Measurements from ENCODE around the gene ADGRG4.

ADGRG4 gene

DNA sequence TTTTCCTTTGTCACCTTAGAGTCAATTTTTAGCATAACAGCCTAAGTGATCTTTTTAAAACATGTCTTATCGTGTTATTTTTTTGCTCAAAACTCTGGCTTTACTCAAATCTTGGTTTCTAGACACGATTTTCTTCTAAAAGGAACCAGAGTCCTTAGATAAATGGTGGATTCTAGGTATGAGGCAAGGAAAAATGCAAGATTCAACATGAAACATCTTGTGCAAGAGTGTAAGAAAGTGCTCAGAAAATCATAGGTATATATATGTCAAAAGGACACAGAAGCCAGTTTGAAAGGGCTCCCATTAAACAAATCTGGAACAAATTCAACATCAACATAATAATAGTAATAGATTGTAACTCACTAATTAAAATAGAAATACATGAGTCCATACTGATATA lies 8.1 kb upstream of the ADGRG4 start:
- DNase-seq (ENCODE audit: low read depth in 3 of 3), result no peak

DNA sequence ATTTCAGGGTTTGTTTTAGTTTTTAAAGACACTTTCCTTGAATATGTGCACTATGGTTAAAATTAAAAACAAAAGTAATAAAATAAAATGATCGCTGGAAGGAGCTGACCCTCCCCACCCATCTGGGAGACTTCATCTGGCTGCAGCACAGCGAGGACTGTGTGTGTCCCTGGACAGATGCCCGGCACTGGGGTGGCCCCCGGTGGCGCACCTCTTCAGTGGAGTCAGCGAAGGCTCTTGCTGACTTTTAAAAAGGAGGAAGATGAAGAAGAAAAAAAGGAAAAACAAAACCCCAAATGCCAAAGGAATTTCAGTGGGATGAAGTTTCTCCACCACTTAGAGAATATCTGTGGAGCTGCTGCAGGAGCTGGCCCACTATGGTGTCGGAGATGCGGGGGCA lies 5.4 kb upstream of the ADGRG4 start:
- no peak for DNase-seq (ENCODE audit: low read depth in 3 of 3)

DNA sequence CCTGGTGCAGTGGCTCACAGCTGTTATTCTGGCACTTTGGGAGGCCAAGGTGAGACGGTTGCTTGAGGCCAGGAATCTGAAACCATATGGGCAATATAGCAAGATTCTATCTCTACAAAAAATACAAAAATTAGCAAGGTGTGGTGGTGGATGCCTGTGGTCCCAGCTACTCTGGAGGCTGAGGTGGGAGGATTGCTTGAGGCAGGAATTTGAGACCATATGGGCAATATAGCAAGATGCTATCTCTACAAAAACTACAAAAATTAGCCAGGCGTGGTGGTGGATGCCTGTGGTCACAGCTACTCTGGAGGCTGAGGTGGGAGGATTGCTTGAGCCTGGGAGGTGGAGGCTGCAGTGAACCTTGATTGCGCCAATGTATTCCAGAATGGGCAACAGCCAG lies 2.3 kb downstream of the ADGRG4 start:
- DNase-seq (ENCODE audit: low read depth in 3 of 3), result no peak

DNA sequence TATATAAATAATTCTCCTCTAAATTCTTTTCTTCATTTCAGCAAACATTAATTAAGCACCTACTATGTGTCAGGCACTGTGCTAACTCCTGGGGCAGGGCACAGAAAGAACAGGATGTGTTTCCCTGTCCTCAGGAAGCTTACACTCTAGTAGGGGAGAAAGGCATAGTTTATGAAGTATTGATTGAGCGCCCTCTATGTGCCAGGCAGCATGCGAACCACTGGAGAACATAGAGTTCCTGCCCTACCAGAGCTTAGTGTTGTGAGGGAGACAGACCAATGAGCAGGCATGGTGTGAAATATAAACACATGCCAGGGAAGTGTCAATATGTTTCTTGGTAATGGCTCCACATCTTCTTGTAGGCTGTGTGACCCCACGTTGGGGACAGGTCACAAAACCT lies 3.7 kb downstream of the ADGRG4 start:
- no peak for DNase-seq (ENCODE audit: low read depth in 3 of 3)

DNA sequence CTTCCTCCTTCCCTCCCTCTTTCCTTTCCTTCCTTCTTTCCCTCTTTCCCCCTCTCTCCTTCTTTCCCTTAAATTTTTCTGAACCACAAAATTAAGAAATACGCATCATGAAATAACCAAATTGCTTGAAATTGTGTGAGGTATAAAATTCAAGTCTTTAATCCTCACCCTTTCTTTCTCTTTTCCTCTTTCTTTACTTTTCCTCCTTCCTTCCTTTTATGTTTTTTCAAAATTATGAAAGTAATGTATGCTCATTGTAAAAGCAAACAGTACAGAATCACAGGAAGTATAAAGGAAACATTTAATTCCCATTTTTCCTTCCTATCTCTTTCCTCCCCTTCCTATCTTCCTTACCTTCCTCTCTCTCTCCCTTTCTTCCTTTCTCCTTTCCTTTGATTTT lies 5.4 kb downstream of the ADGRG4 start:
- no peak for DNase-seq (ENCODE audit: low read depth in 3 of 3)

DNA sequence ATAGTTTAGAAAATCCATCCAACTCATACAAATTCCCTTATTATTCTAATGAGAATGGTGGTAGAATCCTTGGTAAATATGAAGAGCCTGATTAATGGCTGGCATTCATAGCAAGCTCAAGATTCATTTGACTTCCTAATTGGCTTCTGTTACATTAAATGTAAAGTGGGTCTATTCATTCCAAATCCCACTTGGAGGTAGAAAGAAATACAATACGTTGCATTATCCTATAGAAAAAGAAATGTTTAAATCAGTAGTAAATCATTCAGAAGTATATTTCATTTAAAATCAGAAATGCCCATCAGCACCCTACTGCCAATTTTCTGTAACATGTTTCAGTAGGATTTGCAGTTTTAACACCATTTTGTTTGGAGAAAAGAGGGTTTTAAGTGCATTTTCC lies 6.7 kb downstream of the ADGRG4 start:
- no peak for DNase-seq (ENCODE audit: low read depth in 3 of 3)

DNA sequence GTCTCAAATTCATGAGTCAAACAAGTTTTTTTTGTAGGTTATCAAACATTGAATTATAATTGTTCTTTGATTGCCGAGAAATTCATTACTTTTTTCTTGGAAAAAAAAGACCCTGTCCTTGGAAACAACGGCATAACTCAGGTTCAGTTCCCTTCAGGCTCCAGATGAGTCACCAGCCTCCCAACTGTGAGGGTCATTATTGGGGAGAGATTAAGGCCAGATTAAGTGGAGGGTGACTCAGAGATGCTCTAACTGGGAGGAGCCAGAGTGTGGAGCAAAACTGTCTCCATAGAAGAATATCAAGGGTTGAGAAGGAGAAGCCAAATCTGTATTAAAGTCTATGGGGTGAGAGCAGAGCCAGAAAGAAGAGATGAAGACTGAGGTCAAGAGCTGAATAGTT lies 9.6 kb downstream of the ADGRG4 start:
- no peak for DNase-seq (ENCODE audit: low read depth in 3 of 3)

DNA sequence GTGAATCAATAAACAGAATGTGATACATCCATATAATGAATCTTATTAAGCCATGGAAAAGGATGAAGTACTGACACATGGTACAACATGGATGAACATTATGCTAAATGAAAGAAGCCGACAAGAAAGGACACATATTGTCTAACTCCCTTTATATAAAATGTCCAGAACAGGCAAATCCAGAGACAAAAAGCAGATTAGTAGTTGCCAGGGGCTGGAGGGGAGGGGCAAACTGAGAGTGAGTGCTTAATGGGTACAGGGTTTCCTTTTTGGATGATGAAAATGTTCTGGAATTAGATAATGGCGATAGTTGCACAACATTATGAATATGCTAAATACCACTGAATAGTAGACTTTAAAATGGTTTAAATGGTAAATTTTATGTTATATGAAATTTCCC lies 17.4 kb downstream of the ADGRG4 start:
- DNase-seq (ENCODE audit: low read depth in 3 of 3), result no peak

DNA sequence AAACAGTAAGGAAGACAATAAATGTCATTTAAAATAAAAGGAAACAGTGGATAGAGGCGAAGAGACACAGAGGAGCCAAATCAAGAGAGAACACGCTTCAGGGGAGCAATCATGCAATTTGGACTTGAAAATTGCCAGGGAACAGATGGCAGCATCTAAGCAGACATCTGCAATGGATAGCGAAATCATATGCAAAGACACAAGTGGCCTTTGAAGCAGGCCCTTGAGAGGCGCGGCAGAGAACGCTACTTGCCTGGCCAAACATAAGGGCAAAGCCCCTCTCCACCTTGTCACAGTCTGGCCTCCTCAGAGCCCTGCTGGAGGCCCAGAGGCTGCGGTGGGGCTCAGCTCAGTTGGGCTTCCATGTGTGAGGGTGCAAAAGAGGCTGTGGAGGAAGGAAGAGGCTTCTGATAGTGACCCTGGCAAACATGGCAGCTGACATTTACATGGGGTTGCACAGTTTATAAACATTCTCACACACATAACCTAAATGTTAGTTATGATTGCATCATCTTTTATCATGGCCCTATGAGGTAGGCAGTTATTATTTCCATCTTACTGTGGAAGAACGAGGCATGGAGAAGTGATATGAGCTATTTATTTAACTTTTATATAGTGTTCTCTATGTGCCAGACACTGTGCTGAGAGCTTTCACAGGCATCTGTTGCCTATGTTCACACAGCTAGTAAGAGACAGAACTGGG lies 18.3 kb downstream of the ADGRG4 start:
- no peak for DNase-seq (ENCODE audit: low read depth in 3 of 3)

DNA sequence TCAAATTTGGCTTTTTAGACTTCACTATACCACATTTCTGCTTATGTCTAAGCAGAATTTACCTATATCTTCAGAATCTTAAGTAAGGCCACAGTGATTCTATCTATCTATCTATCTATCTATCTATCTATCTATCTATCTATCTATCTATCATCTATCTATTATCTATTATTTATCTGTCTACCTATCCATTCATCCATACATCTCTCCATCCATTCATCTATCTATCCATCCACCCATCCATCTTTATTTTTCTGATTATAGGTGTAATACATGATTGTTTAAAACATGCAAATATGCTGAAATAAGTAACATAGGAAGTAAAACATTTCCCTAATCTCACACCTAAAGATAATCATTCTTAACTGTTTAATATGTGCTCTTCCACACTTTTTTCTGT lies 18.8 kb downstream of the ADGRG4 start:
- DNase-seq (ENCODE audit: low read depth in 3 of 3), result no peak

DNA sequence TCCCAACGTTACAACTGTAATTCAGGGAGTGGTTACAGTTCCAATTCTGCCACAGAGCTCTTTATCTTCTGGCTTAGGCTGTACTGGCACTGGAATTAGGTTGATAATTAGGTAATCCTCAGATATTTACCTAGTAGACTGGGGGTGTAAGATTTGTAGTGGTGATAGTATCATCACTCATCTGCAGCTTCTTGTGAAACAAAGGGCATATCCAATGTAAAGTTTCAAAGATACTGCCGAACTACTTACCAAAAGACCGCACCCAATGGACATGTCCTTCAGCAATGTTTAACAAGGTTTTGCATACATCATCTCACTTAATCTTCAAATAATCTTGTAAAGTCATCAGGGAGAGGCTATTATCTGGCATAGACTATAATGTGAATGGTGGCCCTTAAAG lies 20.8 kb downstream of the ADGRG4 start:
- no peak for DNase-seq (ENCODE audit: low read depth in 3 of 3)

DNA sequence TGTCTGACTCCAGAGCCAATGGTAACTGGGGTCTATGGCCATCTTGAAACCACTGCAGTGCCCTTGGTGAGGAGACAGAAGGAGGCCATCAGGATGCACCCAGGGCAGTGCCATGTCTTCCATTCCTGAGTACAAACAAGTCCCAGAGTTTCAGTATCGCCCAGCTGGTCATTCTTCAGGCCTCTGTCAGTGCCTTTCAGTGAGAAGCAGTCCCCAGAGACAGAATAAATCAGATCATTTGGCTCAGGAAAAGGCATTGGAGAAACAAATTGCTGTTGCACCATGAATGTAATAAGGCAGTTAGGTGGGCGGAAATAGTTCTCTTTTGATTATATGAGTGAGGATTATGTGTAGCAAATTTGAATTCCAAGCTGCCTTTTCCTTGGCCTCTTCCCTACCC lies 21.3 kb downstream of the ADGRG4 start:
- DNase-seq (ENCODE audit: low read depth in 3 of 3), result no peak

DNA sequence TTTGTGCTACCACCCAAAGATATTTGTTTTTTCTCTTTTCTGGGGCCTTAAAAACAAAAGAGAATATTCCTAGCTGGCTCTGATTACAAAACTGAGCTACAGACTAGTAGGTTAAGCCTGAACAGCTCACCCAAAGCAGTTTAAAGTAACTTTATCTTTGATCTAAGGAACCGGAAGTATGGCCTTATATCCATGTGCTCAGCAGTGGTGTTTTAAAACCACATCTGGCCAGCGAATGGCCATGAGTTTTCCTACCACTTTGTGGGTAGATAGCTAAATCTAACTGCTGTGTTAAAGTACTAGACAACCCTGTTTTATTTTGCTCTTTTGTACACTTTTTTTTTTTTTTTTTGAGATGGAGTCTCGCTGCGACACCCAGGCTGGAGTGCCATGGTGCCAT lies 24.6 kb downstream of the ADGRG4 start:
- no peak for DNase-seq (ENCODE audit: low read depth in 3 of 3)

DNA sequence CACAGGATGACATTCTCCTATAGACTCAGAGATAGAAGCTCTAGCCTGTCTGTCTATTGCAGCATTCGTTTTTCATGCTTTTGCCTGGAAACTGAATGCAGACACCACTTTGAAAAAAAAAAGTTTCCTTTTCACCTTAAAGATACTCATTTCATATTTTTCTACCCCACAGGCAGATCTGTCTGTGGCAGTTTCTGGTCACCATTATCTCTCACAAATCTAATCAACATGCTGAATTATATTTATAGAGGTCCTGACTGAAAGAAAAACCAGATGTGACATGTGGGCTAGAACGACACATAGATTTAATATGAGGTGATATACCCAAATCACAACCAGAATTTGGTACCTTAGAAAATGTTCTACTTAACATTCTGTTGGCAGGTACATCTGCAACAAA lies 28.2 kb downstream of the ADGRG4 start:
- DNase-seq (ENCODE audit: low read depth in 3 of 3), result no peak

DNA sequence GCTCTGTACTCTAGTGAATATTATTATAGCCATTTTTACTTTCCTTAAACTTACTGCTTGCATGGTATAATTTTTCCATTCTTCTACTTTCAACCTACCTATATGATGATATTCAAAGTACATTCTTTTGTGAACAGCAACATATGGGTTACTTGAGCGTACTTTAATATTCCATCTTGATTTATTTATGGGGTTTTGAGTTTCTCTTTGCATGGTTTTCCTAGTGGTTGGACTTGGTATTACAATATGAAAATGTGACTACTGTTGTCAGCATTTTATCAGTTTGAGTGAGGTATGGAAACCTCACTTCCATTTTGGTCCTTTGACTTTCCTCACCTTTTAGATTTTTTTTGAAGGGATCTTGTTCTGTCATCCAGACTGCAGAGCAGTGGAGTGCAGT lies 35.9 kb downstream of the ADGRG4 start:
- DNase-seq (ENCODE audit: low read depth in 3 of 3), result no peak

DNA sequence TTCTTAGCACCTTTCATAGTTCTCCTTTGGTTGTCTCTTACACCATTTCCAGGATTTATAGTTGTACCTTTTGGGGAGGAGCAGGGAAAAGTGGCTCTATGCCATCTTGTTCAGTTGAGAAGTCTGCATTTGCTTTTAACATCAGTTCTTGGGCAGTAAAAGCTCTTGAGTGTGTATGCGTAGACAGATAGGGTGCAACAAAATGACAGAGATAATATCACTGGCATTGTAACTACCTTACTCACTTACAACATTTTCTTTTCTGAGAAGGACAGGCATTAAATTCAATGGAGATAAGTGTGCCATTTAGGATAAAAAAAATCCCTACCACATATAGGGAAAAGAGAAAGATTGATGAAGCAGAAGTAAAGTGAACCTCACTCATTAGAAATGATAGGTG lies 38.9 kb downstream of the ADGRG4 start:
- no peak for DNase-seq (ENCODE audit: low read depth in 3 of 3)

DNA sequence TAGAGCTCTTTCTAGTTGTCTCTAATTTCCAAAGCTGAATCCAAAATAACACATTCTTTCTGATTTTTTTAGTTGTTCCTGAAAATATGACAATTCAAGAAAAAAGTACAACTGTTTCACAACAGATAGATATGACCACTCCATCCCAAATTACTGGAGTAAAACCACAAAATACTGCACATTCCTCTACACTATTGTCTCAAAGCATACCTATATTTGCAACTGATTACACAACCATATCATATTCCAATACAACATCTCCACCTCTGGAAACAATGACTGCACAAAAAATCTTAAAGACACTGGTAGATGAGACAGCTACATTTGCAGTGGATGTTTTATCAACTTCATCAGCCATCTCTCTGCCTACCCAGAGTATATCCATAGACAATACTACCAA lies 43.6 kb downstream of the ADGRG4 start:
- DNase-seq (ENCODE audit: low read depth in 3 of 3), result no peak

DNA sequence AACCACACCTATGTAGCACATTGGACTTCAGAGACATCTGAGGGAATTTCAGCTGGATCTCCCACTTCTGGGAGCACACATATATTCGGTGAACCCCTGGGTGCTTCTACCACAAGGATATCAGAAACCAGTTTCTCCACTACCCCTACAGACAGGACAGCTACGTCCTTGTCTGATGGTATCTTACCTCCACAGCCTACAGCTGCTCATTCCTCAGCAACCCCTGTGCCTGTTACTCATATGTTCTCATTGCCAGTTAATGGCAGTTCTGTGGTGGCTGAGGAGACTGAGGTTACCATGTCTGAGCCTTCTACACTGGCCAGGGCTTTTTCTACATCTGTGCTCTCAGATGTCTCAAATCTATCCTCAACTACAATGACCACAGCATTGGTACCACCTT lies 45.7 kb downstream of the ADGRG4 start:
- DNase-seq (ENCODE audit: low read depth in 3 of 3), result no peak

DNA sequence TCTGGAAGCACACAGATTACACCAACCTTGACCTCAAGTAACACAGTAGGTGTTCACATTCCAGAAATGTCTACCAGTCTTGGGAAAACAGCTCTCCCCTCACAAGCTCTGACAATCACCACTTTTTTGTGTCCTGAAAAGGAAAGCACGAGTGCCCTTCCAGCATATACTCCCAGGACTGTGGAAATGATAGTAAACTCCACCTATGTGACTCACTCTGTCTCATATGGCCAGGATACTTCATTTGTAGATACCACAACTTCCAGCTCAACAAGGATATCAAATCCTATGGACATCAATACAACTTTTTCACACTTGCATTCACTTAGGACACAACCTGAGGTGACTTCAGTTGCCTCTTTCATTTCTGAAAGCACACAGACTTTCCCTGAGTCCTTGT lies 46.9 kb downstream of the ADGRG4 start:
- DNase-seq (ENCODE audit: low read depth in 3 of 3), result no peak

DNA sequence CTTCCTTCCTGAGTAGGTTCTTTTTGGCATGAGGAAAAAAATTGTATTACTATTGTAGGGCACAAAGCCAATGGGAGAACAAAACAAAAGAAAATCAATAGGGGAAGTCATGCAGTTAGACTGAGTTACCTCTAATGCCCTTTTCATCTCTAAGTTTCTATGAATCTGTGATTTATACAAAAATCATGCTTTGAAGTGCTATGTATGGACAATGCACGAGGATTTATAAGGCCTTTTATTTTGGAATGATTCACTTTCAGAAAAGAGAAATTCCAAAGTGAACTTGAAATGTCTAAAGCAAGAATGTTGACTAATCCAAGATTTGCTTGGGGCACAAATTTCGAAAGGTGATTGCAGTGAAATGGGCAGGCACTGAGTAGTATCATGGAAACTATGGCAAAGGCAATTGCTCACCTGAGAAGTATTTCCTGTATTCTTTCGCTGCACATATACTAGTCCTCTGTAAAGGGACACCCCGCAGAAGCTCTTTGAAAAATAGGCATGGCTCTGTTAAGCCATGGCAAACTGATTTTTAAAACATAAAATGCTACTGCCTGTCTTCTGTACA lies 52.8 kb downstream of the ADGRG4 start:
- DNase-seq (ENCODE audit: low read depth in 3 of 3), result no peak

DNA sequence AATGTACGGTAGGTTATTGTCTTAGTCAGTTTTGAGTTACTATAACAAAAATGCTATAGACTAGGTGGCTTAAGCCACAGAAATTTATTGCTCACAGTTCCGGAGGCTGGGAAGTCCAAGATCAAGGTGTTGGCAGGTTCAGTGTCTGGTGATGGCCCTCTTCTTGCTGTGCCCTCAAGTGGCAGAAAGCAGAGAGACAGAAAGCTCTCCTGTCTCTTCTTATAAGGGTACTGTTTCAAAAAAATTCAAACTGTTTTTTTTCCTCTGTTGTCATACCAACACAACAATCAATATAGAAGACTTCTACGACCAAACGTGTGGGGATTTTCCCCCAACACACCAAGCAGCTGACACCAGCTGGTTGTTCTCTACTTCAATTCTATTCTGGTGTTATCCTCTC lies 53.4 kb downstream of the ADGRG4 start:
- DNase-seq (ENCODE audit: low read depth in 3 of 3), result no peak

DNA sequence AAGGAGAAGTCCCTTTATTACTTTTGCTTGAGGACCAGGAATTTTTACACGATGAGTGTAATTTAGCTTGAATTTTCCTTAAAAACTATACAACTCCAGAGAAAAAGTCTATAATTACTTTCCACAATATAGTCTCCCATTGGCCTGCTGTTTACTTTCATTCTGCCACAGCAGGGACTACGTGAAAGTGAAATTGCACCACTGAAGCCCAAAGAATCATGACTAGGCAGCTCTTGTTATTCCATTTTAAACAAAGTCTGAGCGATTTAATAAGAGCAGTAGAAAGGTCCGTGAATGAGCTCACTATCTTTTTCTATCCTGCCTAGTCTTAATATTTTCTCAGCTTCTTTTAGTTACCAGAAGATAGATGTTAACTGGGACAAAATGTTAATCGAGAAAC lies 68.6 kb downstream of the ADGRG4 start:
- DNase-seq (ENCODE audit: low read depth in 3 of 3), result no peak

DNA sequence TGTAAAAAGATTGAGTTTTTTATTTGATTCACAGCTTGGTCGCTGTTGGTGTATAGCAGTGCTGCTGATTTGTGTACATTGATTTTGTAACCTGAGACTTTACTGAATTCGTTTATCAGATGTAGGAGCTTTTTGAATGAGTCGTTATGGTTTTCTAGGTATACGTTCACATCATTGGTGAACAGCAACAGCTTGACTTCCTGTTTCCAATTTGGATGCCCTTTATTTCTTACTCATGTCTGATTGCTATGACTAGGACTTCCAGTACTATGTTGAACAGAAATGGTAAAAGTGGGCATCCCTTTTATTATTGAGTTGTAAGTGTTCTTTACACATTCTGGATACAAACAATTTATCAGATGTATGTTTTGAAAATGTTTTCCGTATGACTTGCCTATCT lies 76.0 kb downstream of the ADGRG4 start:
- DNase-seq (ENCODE audit: low read depth in 3 of 3), result no peak
